Left cardiac atrium (tissue), 4 donors: ENCODE results near the gene WDR93. TPM values are rescaled to one million over a fixed set of nuclear protein-coding genes. Genes with fewer than 3 reads are reported as not detected.

ENCODE experiments used
- ATAC-seq, 2 donors: fragments of 200-7000 bp; cut with Tn5 transposase; one replicate each; pipeline ENCODE4 v1.9.1; 2020; ENCODE audit warnings: mild to moderate bottlenecking in 2 of 2, moderate library complexity in 2 of 2
- DNase-seq: peaks from one replicate; pipeline ENCODE4 v3.0.0-alpha.2; 2020
- intact Hi-C, 2 donors: fragments of 100-400 bp; cut with DNase I; formaldehyde crosslinking; loops; one replicate each; pipeline versions ENCODE4 v1.14.1 to v1.15.1; 2022 to 2023
- total RNA-seq, 2 donors: library from RNA; stranded (reverse); fragmentation: NEBNext Ultra II Directional; extraction: Animal tissue kit (Norgen Biotek cat#: 25700); gene quantifications; one replicate each; pipeline ENCODE4 v1.2.1, GENCODE V29; 2021
- donor health status: DM: no; HTN: yes; CAD: no.
- donor health status: DM: no; HTN: yes; CAD: no; lungs with severe emphysema.
- donor health status: DM: yes; HTN: yes; CAD: no.
- donor health status: Dilated cardiomyopathy.

WDR93 gene
- total RNA-seq, 2 donors from 2014 or later, result not detected

- intact Hi-C loops, result no loop called here
- ATAC-seq (peak; percentile 79 to 82), DNase-seq (no peak)
Observed at GRCh38 chr15:89740137-89740536, 49.5 kb downstream of the WDR93 start.

- no peak for DNase-seq
- no peak for ATAC-seq
- intact Hi-C loops, result no loop called here
Observed at GRCh38 chr15:89743011-89743410, 52.4 kb downstream of the WDR93 start.

GRCh38 chr15:89743594-89743993, 53.0 kb downstream of the WDR93 start:
- ATAC-seq, result no peak
- DNase-seq, result no peak
- intact Hi-C loops, result no loop called here

- DNase-seq (no peak), ATAC-seq (no peak)
- intact Hi-C loops, result no loop called here
Observed at GRCh38 chr15:89745131-89745530, 54.5 kb downstream of the WDR93 start.

GRCh38 chr15:89745768-89746167, 55.2 kb downstream of the WDR93 start:
- no peak for ATAC-seq
- DNase-seq, result no peak
- intact Hi-C loops, result no loop called here

GRCh38 chr15:89746386-89746780, 55.8 kb downstream of the WDR93 start:
- no peak for ATAC-seq
- no peak for DNase-seq
- intact Hi-C loops, result no loop called here

- intact Hi-C loops, result no loop called here
- no peak for DNase-seq
- no peak for ATAC-seq
Observed at GRCh38 chr15:89747708-89748682, 57.4 kb downstream of the WDR93 start.

GRCh38 chr15:89749054-89749453, 58.4 kb downstream of the WDR93 start:
- intact Hi-C loops, result no loop called here
- ATAC-seq (no peak), DNase-seq (no peak)

- DNase-seq (no peak), ATAC-seq (no peak)
- intact Hi-C loops, result no loop called here
Observed at GRCh38 chr15:89749526-89749925, 58.9 kb downstream of the WDR93 start.

GRCh38 chr15:89749951-89750559, 59.4 kb downstream of the WDR93 start:
- DNase-seq, result no peak
- ATAC-seq, result peak; percentile 28 to 42
- intact Hi-C loops, result loop anchor here in 1 of 2 donors (5.0 kb wide), 1 partner anchor 103 kb away; no protein-coding TSS in a partner anchor

- intact Hi-C loops, result loop anchor here in 1 of 2 donors (5.0 kb wide), 1 partner anchor 104 kb away; no protein-coding TSS in a partner anchor
- ATAC-seq (peak; percentile 95 to 96), DNase-seq (peak; percentile 94)
Observed at GRCh38 chr15:89750560-89751542, 60.2 kb downstream of the WDR93 start, which contains the start of gene MESP1. MESP1 (minus strand) TSS chr15:89751249; CDS start chr15:89751231, 18 bp downstream.

- ATAC-seq, result no peak
- intact Hi-C loops, result loop anchor here in 1 of 2 donors (5.0 kb wide), 1 partner anchor 104 kb away; no protein-coding TSS in a partner anchor
- no peak for DNase-seq
Observed at GRCh38 chr15:89751748-89752147, 61.1 kb downstream of the WDR93 start.

GRCh38 chr15:89753855-89754254, 63.2 kb downstream of the WDR93 start:
- DNase-seq (no peak), ATAC-seq (no peak)
- intact Hi-C loops, result loop anchor here in 1 of 2 donors (5.0 kb wide), 1 partner anchor 107 kb away; no protein-coding TSS in a partner anchor

- intact Hi-C loops, result loop anchor here in 1 of 2 donors (5.0 kb wide), 1 partner anchor 107 kb away; no protein-coding TSS in a partner anchor
- ATAC-seq (no peak), DNase-seq (no peak)
Observed at GRCh38 chr15:89754361-89755154, 63.9 kb downstream of the WDR93 start.

GRCh38 chr15:89755701-89756100, 65.1 kb downstream of the WDR93 start:
- ATAC-seq (no peak), DNase-seq (no peak)
- intact Hi-C loops, result no loop called here

- intact Hi-C loops, result no loop called here
- ATAC-seq, result no peak
- DNase-seq, result no peak
Observed at GRCh38 chr15:89756897-89757296, 66.3 kb downstream of the WDR93 start.

GRCh38 chr15:89758283-89758682, 67.7 kb downstream of the WDR93 start:
- intact Hi-C loops, result no loop called here
- DNase-seq (no peak), ATAC-seq (no peak)

GRCh38 chr15:89758981-89759380, 68.4 kb downstream of the WDR93 start:
- DNase-seq (no peak), ATAC-seq (no peak)
- intact Hi-C loops, result no loop called here
